Measurements from ENCODE around the gene GABARAP.

The GABARAP gene

DNA sequence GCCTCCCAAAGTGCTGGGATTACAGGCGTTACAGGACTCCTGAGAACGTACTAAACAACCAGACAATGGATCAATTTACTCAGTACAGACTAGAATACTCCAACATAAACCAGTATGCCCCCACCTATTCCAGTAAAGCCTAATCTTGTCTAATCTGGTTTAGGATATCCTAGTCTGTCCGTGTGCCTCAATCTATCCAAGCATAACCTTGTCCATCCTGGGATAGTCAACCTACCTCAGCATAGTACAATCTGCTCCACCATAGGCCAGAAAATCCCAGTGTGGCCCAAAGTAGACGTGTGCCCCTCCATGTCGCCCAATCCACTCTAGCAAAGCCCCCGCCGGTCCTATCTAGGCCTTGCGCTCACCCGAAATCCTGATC lies 8.6 kb downstream of the GABARAP start:
- POLR2A ChIA-PET (ENCODE audit: low non-redundant PET), result interaction anchor here (0.6 kb wide), 1 partner anchor 64 kb away, joined by 3 read pairs; no protein-coding TSS in a partner anchor
- CTCF ChIA-PET, result interaction anchor here (0.9 to 1.4 kb wide), 3 partner anchors 26 to 63 kb away, joined by 3 to 7 read pairs (median 3); no protein-coding TSS in a partner anchor
- H3K27ac ChIP-seq, result peak overlapping the region; percentile 95
- TF ChIP-seq, protein P1, sequence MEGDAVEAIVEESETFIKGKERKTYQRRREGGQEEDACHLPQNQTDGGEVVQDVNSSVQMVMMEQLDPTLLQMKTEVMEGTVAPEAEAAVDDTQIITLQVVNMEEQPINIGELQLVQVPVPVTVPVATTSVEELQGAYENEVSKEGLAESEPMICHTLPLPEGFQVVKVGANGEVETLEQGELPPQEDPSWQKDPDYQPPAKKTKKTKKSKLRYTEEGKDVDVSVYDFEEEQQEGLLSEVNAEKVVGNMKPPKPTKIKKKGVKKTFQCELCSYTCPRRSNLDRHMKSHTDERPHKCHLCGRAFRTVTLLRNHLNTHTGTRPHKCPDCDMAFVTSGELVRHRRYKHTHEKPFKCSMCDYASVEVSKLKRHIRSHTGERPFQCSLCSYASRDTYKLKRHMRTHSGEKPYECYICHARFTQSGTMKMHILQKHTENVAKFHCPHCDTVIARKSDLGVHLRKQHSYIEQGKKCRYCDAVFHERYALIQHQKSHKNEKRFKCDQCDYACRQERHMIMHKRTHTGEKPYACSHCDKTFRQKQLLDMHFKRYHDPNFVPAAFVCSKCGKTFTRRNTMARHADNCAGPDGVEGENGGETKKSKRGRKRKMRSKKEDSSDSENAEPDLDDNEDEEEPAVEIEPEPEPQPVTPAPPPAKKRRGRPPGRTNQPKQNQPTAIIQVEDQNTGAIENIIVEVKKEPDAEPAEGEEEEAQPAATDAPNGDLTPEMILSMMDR (conservative IDR thresholded peaks at IDR 0.05; ENCODE audit: low read depth), result no peak
- no peak for DNase-seq (ENCODE audit: low spot score)

DNA sequence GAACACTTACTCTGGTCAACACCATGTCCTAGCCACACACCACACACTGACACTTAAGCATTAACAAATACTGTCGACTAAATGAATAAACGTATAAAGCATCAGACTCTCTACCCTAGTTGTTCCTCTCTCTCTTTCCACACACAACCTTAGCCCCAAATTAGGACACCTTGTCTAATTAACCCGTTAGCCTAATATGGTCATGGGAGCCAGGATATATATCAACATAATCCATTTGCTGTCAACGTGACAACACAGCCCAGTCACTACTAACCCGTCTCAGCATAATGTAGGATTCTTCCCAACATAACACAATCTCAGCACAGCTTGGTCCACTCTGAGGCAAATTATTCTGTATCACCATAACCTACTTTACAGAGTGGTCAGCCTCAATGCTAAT lies 10.1 kb downstream of the GABARAP start:
- POLR2A ChIA-PET (ENCODE audit: low non-redundant PET), result interaction anchor here (1.4 kb wide), 1 partner anchor 11 kb away, joined by 3 read pairs; no protein-coding TSS in a partner anchor
- CTCF ChIA-PET, result interaction anchor here (0.7 kb wide), 1 partner anchor 12 kb away, joined by 8 read pairs; no protein-coding TSS in a partner anchor
- TF ChIP-seq, protein P1 (conservative IDR thresholded peaks at IDR 0.05; ENCODE audit: low read depth), result no peak
- DNase-seq (ENCODE audit: low spot score), result no peak
- no peak overlapping the region for H3K27ac ChIP-seq

DNA sequence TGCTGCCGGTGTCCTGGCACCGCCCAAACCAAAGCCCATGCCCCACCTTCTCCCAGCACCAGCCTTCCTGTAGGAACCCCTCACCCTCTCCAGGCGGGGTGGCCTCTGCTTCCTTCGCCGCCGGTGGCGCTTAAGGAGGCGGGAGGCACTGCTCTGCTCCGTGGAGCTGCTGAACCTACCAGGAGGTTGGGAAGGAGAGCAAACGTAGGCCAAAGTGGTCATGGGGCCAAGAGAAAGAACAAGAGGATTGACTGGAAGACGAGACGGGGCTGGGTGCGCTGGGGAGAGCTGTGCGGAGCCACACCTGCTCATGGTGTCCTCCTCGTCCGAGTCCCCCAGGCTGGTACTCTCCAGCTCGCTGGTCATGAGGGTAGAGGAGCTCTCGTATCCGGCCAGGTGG lies 12.7 kb downstream of the GABARAP start:
- H3K27ac ChIP-seq, result peak overlapping the region; percentile 99
- TF ChIP-seq, protein P1 (conservative IDR thresholded peaks at IDR 0.05; ENCODE audit: low read depth), result no peak
- no peak for DNase-seq (ENCODE audit: low spot score)
- CTCF ChIA-PET, result interaction anchor here (0.6 kb wide), 1 partner anchor 207 kb away, joined by 3 read pairs; no protein-coding TSS in a partner anchor
- POLR2A ChIA-PET (ENCODE audit: low non-redundant PET), result no interaction called here

DNA sequence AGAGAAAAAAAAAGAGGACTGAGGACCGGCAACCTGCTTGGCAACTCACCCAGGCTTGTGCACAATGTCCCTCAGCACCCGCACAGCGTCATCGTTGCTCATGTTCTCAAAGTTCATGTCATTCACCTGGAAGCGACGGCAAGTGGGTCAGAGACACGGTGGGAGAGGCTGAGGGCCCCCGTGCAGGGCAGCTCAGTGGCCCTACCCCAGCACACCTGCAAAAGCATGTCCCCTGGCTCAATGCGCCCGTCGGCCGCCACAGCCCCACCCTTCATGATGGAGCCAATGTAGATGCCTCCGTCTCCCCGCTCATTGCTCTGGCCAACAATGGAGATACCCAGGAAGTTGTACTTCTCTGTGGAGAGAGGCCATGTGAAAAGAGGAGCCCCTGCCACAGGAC lies 13.3 kb downstream of the GABARAP start:
- no peak for DNase-seq (ENCODE audit: low spot score)
- H3K27ac ChIP-seq, result peak overlapping the region; percentile 99
- ChIA-PET CTCF (no interaction called here), POLR2A (ENCODE audit: low non-redundant PET) (no interaction called here)
- TF ChIP-seq, protein P1 (conservative IDR thresholded peaks at IDR 0.05; ENCODE audit: low read depth), result no peak

DNA sequence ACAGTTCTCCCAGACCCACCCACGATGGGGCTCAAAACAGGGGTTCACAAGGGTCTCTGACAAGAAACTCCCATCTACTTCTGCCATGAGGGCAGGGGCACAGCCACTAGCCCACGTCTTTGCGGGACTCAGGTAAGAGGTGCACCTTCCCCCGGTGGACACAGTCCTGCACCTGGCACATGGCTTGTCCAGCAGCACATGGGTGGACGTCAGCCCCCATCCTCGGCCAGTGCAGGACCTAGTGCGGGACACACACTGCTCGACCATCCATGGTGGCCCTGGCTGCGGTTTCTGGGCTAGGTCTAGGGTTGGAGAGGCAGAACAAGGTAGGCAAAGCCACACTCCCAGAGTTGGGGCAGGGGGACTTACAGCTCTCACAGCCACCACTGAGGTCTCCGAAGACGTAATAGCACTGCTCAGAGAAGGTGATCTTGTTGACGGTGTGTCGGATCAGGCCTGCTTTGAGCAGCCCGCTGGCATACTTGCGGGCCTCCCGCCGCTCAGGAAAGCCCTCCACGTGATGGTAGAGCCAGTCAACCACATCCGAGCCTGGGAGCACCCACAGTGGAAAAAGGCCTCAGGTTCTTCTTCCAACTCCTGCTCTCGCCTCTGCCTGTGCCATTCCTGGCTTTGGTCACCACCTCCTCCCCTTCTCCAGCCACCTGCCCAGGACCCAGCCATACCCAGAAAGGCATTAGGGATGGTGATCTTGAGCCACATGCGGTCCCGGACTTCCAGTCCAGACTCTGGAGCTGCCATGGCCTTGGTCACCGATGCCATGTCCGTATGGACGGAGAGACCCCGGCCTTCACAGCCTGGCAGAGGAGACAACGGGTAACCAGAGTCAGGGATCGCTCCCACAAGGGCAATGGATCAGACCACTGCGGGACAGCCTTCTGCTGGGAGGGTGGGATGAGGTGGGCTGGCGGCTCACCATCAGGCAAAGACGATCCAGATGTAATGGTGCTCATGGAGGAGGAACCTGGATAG lies 15.2 kb downstream of the GABARAP start:
- no peak for DNase-seq (ENCODE audit: low spot score)
- TF ChIP-seq, protein P1 (conservative IDR thresholded peaks at IDR 0.05; ENCODE audit: low read depth), result no peak
- ChIA-PET CTCF (no interaction called here), POLR2A (ENCODE audit: low non-redundant PET) (no interaction called here)
- H3K27ac ChIP-seq, result peak overlapping the region; percentile 99

DNA sequence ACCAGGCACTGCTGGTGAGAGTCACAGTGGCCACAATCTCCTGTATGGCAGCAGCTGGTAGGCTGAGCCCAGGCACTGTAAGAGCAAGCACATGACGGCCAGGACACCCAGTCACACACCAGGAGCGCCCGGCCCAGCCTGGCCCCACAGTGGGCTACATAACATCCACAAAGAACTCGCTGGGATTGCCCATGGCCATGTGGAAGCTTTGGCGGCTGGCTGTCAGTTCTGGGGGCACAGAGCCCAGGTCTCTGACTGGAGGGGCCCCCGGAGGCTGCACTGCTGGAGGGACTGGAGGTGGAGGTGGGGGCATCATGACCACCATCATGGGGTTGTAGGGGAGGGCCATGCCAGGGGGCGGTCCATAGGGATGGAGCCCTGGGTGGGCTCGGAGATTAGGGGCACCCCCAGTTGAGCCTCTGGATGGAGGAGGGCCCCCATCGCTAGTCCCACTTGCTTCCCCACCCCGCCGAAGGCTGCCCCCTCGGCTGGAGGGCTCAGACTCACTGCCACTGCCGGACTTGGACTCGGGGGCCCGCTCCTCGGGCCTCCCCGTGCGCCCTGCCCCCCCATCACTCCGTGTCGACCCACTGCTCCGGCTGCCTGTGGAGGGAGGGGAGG lies 16.4 kb downstream of the GABARAP start:
- H3K27ac ChIP-seq, result peak overlapping the region; percentile 99
- POLR2A ChIA-PET (ENCODE audit: low non-redundant PET), result no interaction called here

More for the DNA sequence above, 16.4 kb downstream of the GABARAP start:
- DNase-seq (ENCODE audit: low spot score), result no peak
- TF ChIP-seq, protein P1 (conservative IDR thresholded peaks at IDR 0.05; ENCODE audit: low read depth), result no peak
- CTCF ChIA-PET, result no interaction called here

Data from RWPE1 (cell line).